GM21423 (cell line): ENCODE measurements around the gene RBM38.

ENCODE experiments used
- ATAC-seq: cut with Tn5 transposase; IDR thresholded peaks from one replicate; pipeline ENCODE4 v1.9.1; 2021; ENCODE audit warnings: mild to moderate bottlenecking, moderate library complexity; ENCODE audit not compliant: unreplicated experiment

Gene RBM38

GRCh38 chr20:57374343-57374930, 16.8 kb upstream of the RBM38 start:
- no peak for ATAC-seq

GRCh38 chr20:57374931-57375651, 16.1 kb upstream of the RBM38 start:
- ATAC-seq = no peak

DNA sequence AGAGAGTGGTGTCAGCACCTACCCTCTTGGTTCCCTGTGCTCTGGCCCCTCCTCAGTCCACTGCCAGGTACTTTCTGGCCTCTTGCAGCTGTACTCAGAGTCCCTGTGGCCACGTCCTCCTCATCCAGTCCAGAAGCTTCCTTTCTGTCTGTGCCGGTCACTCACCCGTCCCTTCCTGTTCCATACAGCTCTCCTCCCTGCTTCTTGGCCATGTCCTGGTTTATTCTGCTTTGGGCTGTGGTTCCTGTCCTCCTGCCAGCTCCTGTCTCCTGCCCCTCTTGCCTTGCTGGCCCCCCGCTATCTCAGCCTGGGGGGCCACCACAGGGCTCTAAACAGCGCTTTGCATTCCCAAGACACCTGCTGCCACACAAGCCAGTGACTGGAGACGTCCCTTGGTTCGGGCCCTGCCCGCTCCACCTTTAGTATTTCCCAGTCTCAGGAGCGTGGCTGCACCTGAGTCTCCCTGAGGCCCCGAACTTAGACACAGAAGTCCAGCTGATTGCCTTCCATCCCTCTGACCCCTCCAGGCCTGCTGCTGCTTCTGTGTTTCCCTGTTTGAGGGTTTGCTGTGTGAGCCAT, 15.5 kb upstream of the RBM38 start:
- no peak for ATAC-seq

- no peak for ATAC-seq
Measured at GRCh38 chr20:57377350-57377749, 13.8 kb upstream of the RBM38 start.

GRCh38 chr20:57378107-57378506, 13.1 kb upstream of the RBM38 start:
- ATAC-seq = no peak

GRCh38 chr20:57378646-57379262, 12.4 kb upstream of the RBM38 start:
- no peak for ATAC-seq

DNA sequence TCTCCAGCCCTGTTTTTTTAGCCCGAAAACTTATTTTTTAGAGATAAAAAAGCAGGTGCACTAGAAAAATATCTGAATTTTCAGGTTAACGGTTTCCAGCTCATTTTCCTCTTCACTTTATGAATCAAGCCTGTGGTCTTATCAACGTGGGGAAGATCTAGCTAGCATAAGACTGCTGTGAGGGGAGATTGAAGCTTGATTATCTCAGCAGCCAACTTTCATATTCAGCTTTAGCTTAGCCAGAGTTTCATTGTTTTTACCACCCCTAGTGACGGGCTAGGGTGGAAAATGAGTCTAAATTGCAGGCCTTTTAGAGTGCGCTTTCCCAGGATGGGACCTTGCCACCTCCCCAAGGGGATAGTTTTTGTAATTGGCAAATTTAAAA, 11.9 kb upstream of the RBM38 start:
- ATAC-seq = no peak

- no peak for ATAC-seq
Measured at GRCh38 chr20:57380081-57380750, 11.0 kb upstream of the RBM38 start.

DNA sequence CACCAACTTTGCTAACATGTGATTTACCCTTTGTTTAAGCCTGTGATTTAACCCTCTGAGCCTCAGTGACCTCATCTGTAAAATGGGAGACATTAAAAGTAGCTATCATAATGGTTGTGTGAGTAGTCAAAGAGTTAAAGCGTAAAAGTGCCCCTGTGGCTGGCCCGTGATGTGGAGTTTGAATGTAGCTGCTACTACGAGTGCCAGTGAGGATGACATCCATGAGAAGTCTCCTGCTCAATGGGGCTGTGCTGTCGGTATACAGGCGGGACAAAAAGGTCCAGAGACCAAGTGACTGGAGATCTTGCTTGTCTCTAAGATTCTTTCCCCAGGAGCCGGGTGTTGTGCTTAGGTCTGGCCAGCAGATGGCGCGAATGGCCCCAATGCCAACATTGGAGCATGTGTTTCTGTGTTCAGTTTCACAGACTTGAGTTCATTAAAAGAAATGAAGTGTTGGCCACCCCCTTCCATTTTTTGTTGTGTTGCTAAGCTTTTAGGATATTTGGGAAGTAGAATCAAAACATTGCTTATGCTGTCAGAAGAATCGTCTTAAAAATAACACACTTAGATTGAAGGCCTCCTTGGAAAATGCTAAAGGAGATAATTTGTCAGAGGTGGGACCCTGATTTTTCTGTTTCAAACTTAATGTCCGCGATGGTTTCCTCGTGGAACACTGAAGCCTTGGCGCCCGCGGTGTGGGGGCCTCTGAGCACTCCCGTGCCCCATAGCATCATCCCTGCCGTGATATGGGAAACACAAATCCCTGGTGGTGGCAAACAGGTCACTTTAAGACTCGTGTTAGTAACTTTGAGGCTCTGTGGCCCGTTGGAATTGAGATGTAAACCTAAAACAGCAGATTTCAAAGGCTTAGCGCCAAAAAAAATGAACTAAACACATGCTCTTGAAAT, 9.3 kb upstream of the RBM38 start:
- ATAC-seq = no peak

DNA sequence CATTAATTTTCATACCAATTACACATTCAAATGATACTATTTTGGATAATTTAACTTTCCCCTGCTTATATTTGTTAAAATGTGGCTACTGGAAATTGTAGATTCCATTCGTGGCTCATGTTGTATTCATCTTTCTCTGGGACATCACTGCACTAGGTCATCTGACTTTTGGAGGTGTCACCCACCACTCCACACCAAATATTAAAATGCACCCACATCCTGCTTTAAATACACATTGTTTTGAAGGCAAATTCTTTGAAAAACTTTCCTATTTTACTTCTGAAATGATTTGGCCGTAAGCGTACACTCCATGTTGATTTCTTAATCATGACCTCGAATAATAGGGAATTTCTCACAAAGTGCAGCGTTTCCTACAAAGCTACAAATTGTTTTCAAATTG, 8.7 kb upstream of the RBM38 start:
- ATAC-seq = no peak

DNA sequence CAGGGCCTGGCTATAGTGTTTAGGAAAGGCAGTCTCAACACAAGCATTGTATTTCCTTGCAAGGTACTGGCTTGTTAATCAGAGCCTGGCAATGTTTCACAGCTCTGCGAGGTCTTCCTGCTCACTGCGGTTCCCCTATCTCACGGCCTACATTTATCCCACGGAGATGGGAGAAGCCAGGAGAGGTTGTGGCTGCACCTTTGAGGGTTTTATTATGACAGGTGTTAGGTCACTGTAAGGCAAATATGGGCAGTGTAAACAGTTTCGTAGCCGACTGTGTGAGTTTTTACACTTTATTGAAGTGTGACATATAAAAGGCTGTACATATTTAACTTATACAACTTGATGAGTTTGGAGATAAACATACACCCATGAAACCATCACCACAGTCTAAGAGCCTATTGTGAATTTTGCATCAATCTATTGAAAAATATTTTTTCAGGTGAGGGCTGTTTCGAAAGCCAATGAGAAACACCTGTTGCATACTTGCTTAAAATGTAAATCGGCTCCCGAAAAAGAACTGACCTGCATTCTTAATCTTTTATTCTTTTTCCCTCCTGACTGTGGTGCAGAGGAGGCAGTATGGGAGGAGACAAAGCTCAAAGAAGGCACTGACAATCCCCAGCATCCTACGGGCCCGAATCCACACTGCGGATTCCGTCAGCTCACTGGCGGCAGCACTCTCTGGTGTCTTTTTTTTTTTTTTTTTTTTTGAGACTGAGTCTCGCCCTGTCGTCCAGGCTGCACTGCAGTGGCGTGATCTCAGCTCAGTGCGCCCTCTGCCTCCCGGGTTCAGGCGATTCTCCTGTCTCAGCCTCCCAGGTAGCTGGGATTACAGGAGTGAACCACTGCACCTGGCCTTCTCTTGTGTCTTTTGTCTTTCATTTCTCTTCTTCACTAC, 7.5 kb upstream of the RBM38 start:
- ATAC-seq = no peak

DNA sequence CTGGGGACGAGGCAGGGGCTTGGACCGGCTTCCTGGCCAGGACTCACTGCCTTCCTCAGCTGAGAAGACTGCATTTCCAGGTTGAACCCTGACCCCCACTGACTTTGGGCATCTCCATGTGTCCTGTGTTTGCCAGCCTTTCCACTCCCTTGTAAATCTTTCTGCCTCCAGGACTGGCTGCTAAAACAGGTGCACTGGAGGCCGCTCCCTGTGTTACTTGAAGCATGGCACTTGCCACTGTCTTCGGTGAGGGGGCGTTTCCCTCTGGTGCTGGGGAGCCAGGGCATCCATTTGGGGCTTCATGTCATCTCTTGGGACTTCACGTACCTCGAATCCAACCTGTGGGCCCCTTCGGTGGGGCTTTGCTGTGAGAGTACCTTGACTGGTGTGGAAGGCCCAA, 6.7 kb upstream of the RBM38 start:
- no peak for ATAC-seq

- no peak for ATAC-seq
Measured at GRCh38 chr20:57384953-57385761, 6.0 kb upstream of the RBM38 start.

GRCh38 chr20:57385940-57386339, 5.3 kb upstream of the RBM38 start:
- no peak for ATAC-seq

GRCh38 chr20:57386762-57387161, 4.4 kb upstream of the RBM38 start:
- no peak for ATAC-seq

DNA sequence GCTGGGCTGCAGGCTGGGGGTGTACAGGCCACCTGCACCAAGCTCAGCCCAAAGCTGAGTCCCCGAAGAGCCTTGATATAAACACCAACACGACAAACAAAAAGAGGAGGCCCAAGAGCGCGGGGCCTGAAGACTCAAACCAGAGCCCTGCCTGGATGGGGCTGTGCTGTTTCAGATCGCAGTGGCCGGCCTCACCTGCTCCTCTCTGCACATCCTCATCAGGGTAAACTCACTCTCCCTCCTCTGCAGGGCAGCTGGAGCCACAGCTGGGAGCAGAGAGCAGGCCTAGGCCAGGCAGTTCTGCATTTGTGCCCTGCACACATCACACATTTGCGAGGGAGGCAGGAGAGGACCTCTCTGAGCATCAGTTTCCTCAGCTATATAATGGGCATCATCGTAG, 3.7 kb upstream of the RBM38 start:
- no peak for ATAC-seq

DNA sequence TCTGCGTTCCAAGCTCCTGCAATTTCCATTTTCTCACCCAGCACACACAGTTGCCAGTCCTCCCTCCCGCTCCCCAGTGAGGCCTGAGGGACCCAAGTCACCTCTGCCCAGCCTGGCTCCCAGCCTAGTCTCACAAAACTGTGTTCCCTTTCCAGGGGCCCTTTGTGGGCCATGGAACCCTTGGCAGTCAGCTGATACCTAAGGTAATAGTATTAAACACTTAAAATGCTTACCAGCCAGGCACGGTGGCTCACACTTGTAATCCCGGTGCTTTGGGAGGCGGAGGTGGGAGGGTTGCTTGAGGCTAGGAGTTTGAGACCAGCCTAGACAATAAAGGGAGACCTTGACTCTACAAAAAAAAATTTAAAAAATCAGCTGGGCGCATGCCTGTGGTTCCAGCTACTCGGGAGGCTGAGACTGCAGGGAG, 3.2 kb upstream of the RBM38 start:
- no peak for ATAC-seq

GRCh38 chr20:57388953-57389694, 2.1 kb upstream of the RBM38 start:
- ATAC-seq = no peak
